SK-N-SH (cell line): Measurements from ENCODE around the gene FKBP6. TPM values are rescaled to one million over a fixed set of nuclear protein-coding genes. Genes with fewer than 3 reads are reported as not detected.
"Not testable (repeated sequence)": the region's sequence is repeated elsewhere in the genome, so short reads cannot be mapped to it uniquely, and the experiment has no call there.

Source experiments
- CTCF ChIA-PET: fragments of 300-600, 350-600 bp; formaldehyde crosslinking; extraction: SDS; loops from one replicate; lab custom pipeline; 2021; lab: Yijun Ruan, JAX
- POLR2A ChIA-PET: fragments of 350-600 bp; sonication (Branson Sonifier 250); formaldehyde crosslinking; extraction: SDS; loops from one replicate; lab custom pipeline; 2020; ENCODE audit warnings: antibody characterized with exemption, inconsistent platforms; lab: Yijun Ruan, JAX
- DNase-seq: peaks from one replicate; pipeline ENCODE4 v3.0.0; 2012
- H2AFZ ChIP-seq: fragments of 200-600 bp; sonication (generic); 2 replicates; pipeline ENCODE4 v1.8.1; 2016; ENCODE audit warnings: antibody characterized with exemption, mild to moderate bottlenecking, low read depth
- H3F3A ChIP-seq: fragments of 200-600 bp; sonication (generic); replicated peaks from 2 replicates; pipeline ENCODE3; 2016; ENCODE audit warnings: antibody characterized with exemption, mild to moderate bottlenecking; ENCODE audit not compliant: insufficient read depth
- H3K27ac ChIP-seq, 2 experiments: fragments of 200-500 bp in 1 of 2; fragments of 200-600 bp in 1 of 2; sonication (Bioruptor generic) in 1 of 2; sonication (generic), shearing (Covaris generic) in 1 of 2; 2 replicates each; pipeline versions ENCODE4 v1.5.1 to v1.6.1; 2014 to 2016; ENCODE audit warnings: low read depth in 2 of 2, inconsistent platforms in 1 of 2, low read length in 1 of 2, mild to moderate bottlenecking in 1 of 2, mixed read lengths in 1 of 2
- H3K27me3 ChIP-seq: fragments of 200-600 bp; sonication (generic), shearing (Covaris generic); 2 replicates; pipeline ENCODE4 v1.6.1; 2016; ENCODE audit warnings: mixed run types; ENCODE audit not compliant: insufficient read depth
- H3K36me3 ChIP-seq, 2 experiments: fragments of 200-500 bp in 1 of 2; fragments of 200-600 bp in 1 of 2; sonication (Bioruptor generic) in 1 of 2; sonication (generic) in 1 of 2; replicated peaks in 1 of 2; 2 replicates each; pipeline versions ENCODE3 to v1.5.1; 2014 to 2016; ENCODE audit warnings: low read length in 1 of 2, mild to moderate bottlenecking in 1 of 2; ENCODE audit not compliant: insufficient read depth in 2 of 2, control insufficient read depth in 1 of 2
- H3K4me1 ChIP-seq, 2 experiments: fragments of 200-500 bp in 1 of 2; fragments of 200-600 bp in 1 of 2; sonication (Bioruptor generic) in 1 of 2; sonication (generic), shearing (Covaris generic) in 1 of 2; 2 replicates each; pipeline versions ENCODE4 v1.5.1 to v1.6.1; 2014 to 2016; ENCODE audit warnings: low read depth in 1 of 2, low read length in 1 of 2, mixed run types in 1 of 2; ENCODE audit not compliant: insufficient read depth in 2 of 2, control insufficient read depth in 1 of 2
- H3K4me2 ChIP-seq: fragments of 200-600 bp; sonication (generic), shearing (Covaris generic); 2 replicates; pipeline ENCODE4 v1.6.1; 2017; ENCODE audit warnings: mixed run types
- H3K4me3 ChIP-seq, 2 experiments: fragments of 200-500 bp in 1 of 2; fragments of 200-600 bp in 1 of 2; sonication (Bioruptor generic) in 1 of 2; sonication (generic), shearing (Covaris generic) in 1 of 2; 2 replicates each; pipeline versions ENCODE4 v1.5.1 to v1.8.1; 2014 to 2016; ENCODE audit warnings: low read depth in 2 of 2, inconsistent platforms in 1 of 2, low read length in 1 of 2, mild to moderate bottlenecking in 1 of 2, mixed read lengths in 1 of 2, moderate library complexity in 1 of 2
- H3K79me2 ChIP-seq: fragments of 200-600 bp; sonication (generic); 2 replicates; pipeline ENCODE4 v1.8.1; 2017; ENCODE audit warnings: mild to moderate bottlenecking; ENCODE audit not compliant: insufficient read depth
- H3K9ac ChIP-seq: fragments of 200-600 bp; sonication (generic); 2 replicates; pipeline ENCODE4 v1.6.1; 2017; ENCODE audit warnings: mixed run types
- H3K9me2 ChIP-seq: fragments of 200-600 bp; sonication (generic); 2 replicates; pipeline ENCODE4 v1.6.1; 2017; ENCODE audit warnings: mixed run types
- H3K9me3 ChIP-seq: fragments of 200-600 bp; sonication (generic); 2 replicates; pipeline ENCODE4 v1.6.1; 2017; ENCODE audit warnings: mixed run types, mild to moderate bottlenecking, moderate library complexity
- H4K20me1 ChIP-seq: fragments of 200-600 bp; sonication (generic); 2 replicates; pipeline ENCODE4 v1.6.1; 2017; ENCODE audit warnings: mild to moderate bottlenecking, mixed run types; ENCODE audit not compliant: insufficient read depth
- CHD2 ChIP-seq: fragments of 150-350 bp; IDR thresholded peaks from 2 replicates; pipeline ENCODE4 v1.6.1; 2018; ENCODE audit warnings: low read length; ENCODE audit not compliant: partially characterized antibody
- ELF1 ChIP-seq: IDR thresholded peaks from 2 replicates; pipeline ENCODE4 v1.4.0; 2012
- EP300 ChIP-seq, 2 experiments: IDR thresholded peaks; 2 replicates each; pipeline versions ENCODE4 v1.4.0 to v1.6.1; 2012; ENCODE audit warnings: borderline replicate concordance in 1 of 2, low read depth in 1 of 2, low read length in 1 of 2
- GABPA ChIP-seq: IDR thresholded peaks from 2 replicates; pipeline ENCODE4 v1.4.0; 2012; ENCODE audit warnings: low read depth, mild to moderate bottlenecking
- JUND ChIP-seq: IDR thresholded peaks from 2 replicates; pipeline ENCODE4 v1.4.0; 2012
- MAX ChIP-seq: IDR thresholded peaks from 2 replicates; pipeline ENCODE4 v1.4.0; 2012; ENCODE audit warnings: low read depth
- MEF2A ChIP-seq: IDR thresholded peaks from 2 replicates; pipeline ENCODE4 v1.4.0; 2012; ENCODE audit warnings: low read depth, borderline replicate concordance
- MXI1 ChIP-seq: IDR thresholded peaks from 2 replicates; pipeline ENCODE4 v1.6.1; 2012; ENCODE audit warnings: mild to moderate bottlenecking, low read depth, low read length, improper control_type of control experiment
- NFIC ChIP-seq: IDR thresholded peaks from 2 replicates; pipeline ENCODE4 v1.4.0; 2012; ENCODE audit warnings: borderline replicate concordance
- RAD21 ChIP-seq: IDR thresholded peaks from 2 replicates; pipeline ENCODE4 v1.6.1; 2012; ENCODE audit warnings: mild to moderate bottlenecking, low read length
- RCOR1 ChIP-seq: fragments of 150-350 bp; IDR thresholded peaks from 2 replicates; pipeline ENCODE4 v1.6.1; 2017; ENCODE audit warnings: antibody characterized with exemption, low read length
- REST ChIP-seq: IDR thresholded peaks from 2 replicates; pipeline ENCODE4 v1.6.1; 2012; ENCODE audit warnings: mild to moderate bottlenecking, low read depth, low read length, moderate library complexity
- RXRA ChIP-seq: IDR thresholded peaks from 2 replicates; pipeline ENCODE4 v1.4.0; 2012; ENCODE audit warnings: low read depth, mild to moderate bottlenecking, borderline replicate concordance
- SMC3 ChIP-seq: IDR thresholded peaks from 2 replicates; pipeline ENCODE4 v1.6.1; 2012; ENCODE audit warnings: low read depth, low read length, improper control_type of control experiment
- USF1 ChIP-seq: IDR thresholded peaks from 2 replicates; pipeline ENCODE4 v1.4.0; 2012; ENCODE audit warnings: low read depth, borderline replicate concordance
- USF2 ChIP-seq: fragments of 150-350 bp; IDR thresholded peaks from 2 replicates; pipeline ENCODE4 v1.6.1; 2017; ENCODE audit warnings: antibody characterized with exemption, low read length, low read depth, borderline replicate concordance
- WGBS: methylation state at CpG from one replicate; pipeline ENCODE4 v1.1.6; 2017; ENCODE audit warnings: low lambda C conversion rate; 5-methylcytosine and 5-hydroxymethylcytosine counted together
- polyA plus RNA-seq, 3 experiments: library from polyadenylated mRNA; depleted of rRNA; stranded (reverse); fragments of >200 nt; gene quantifications; 2 replicates each; pipeline ENCODE4 v1.2.3, GENCODE V29; 2012
- TF ChIP-seq, protein P1 (sequence below): IDR thresholded peaks from 2 replicates; pipeline ENCODE4; 2012
- TF ChIP-seq, protein P2 (sequence below): fragments of 150-350 bp; IDR thresholded peaks from 2 replicates; pipeline ENCODE4 v1.6.1; 2016; ENCODE audit warnings: mild to moderate bottlenecking, low read depth, low read length

The FKBP6 gene
- polyA plus RNA-seq, 1 of the 3 experiments (the other 2 are of a cell fraction): not detected

- H2AFZ ChIP-seq: no peak overlapping the region
- H3K9me3 ChIP-seq: no peaks in the 10 kb centered on the region
- CTCF ChIA-PET: interaction anchor here (1.7 to 2.1 kb wide), 2 partner anchors 34 to 53 kb away, joined by 3 to 5 read pairs; no protein-coding TSS in a partner anchor
- H3K9me2 ChIP-seq: no peaks in the 10 kb centered on the region
- DNase-seq: no peak
- no peak overlapping the region for H3K27ac ChIP-seq
- H3K4me3 ChIP-seq: no peak overlapping the region
- peaks cover 55% of the 10 kb centered on the region for H3K27me3 ChIP-seq
- no peaks in the 10 kb centered on the region for H3K79me2 ChIP-seq
- POLR2A ChIA-PET: no interaction called here
- H3K36me3 ChIP-seq: no peaks in the 10 kb centered on the region
- H3K9ac ChIP-seq: no peak overlapping the region
- no peak overlapping the region for H3K4me2 ChIP-seq
- H3K4me1 ChIP-seq: no peaks in the 10 kb centered on the region
- WGBS: 64% methylated on average over 15 of the region's 20 CpGs
- TF ChIP-seq EP300 (IDR thresholded peaks at IDR 0.05; ENCODE audit: borderline replicate concordance in 1 of 2, low read depth in 1 of 2, low read length in 1 of 2) (no peak), NFIC (no peak), ELF1 (no peak), MAX (no peak), RCOR1 (no peak), MXI1 (no peak), JUND (no peak), GABPA (no peak), RAD21 (no peak), USF1 (no peak), USF2 (no peak), REST (no peak), SMC3 (no peak), MEF2A (no peak), RXRA (no peak), CHD2 (no peak)
- TF ChIP-seq, protein P1, sequence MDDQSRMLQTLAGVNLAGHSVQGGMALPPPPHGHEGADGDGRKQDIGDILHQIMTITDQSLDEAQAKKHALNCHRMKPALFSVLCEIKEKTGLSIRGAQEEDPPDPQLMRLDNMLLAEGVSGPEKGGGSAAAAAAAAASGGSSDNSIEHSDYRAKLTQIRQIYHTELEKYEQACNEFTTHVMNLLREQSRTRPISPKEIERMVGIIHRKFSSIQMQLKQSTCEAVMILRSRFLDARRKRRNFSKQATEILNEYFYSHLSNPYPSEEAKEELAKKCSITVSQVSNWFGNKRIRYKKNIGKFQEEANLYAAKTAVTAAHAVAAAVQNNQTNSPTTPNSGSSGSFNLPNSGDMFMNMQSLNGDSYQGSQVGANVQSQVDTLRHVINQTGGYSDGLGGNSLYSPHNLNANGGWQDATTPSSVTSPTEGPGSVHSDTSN: no peak
- TF ChIP-seq, protein P2, sequence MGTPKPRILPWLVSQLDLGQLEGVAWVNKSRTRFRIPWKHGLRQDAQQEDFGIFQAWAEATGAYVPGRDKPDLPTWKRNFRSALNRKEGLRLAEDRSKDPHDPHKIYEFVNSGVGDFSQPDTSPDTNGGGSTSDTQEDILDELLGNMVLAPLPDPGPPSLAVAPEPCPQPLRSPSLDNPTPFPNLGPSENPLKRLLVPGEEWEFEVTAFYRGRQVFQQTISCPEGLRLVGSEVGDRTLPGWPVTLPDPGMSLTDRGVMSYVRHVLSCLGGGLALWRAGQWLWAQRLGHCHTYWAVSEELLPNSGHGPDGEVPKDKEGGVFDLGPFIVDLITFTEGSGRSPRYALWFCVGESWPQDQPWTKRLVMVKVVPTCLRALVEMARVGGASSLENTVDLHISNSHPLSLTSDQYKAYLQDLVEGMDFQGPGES: no peak
- no peaks in the 10 kb centered on the region for H3F3A ChIP-seq
- no peaks in the 10 kb centered on the region for H4K20me1 ChIP-seq
These were observed 48.9 kb downstream of the FKBP6 start for GRCh38 chr7:73376671-73377412.

- H3K9me3 ChIP-seq, POLR2A ChIA-PET, H3F3A ChIP-seq, CTCF ChIA-PET, H3K4me1 ChIP-seq, H3K36me3 ChIP-seq, H3K9ac ChIP-seq, H4K20me1 ChIP-seq, H3K27ac ChIP-seq, H3K9me2 ChIP-seq, H3K79me2 ChIP-seq, DNase-seq: not testable (repeated sequence)
- H3K4me2 ChIP-seq: peak overlapping the region; percentile 47; the same call in 1 of the 2 replicates
- peaks cover 55% of the 10 kb centered on the region for H3K27me3 ChIP-seq
- 0 out of 4 replicates have a peak overlapping the region, but pooled peaks of 1 of the 2 experiments have one; percentile 0 for H3K4me3 ChIP-seq
- H2AFZ ChIP-seq: peak overlapping the region; percentile 35; the same call in 1 of the 2 replicates
- WGBS: 4% methylated on average over 28 of the region's 68 CpGs
These were observed 49.6 kb downstream of the FKBP6 start for GRCh38 chr7:73377413-73378200.
